Ovary (tissue), 3 donors: ENCODE results near the gene U2SURP.

ENCODE experiments used
- POLR2A ChIP-seq: fragments of 450-650 bp; IDR thresholded peaks from one replicate; pipeline ENCODE4 v1.6.1; 2017; ENCODE audit warnings: antibody characterized with exemption, mild to moderate bottlenecking, moderate library complexity
- TF ChIP-seq, protein P1 (sequence below), 3 donors: fragments of 450-650 bp in 2 of 3; fragments of 200-600 bp in 1 of 3; IDR thresholded peaks; one replicate each; pipeline versions ENCODE4 v1.5.1 to v1.8.0; 2016 to 2022; ENCODE audit warnings: antibody characterized with exemption in 3 of 3, mild to moderate bottlenecking in 1 of 3
- donor health status: DM: no; HTN: no; CAD: no.

DNA sequence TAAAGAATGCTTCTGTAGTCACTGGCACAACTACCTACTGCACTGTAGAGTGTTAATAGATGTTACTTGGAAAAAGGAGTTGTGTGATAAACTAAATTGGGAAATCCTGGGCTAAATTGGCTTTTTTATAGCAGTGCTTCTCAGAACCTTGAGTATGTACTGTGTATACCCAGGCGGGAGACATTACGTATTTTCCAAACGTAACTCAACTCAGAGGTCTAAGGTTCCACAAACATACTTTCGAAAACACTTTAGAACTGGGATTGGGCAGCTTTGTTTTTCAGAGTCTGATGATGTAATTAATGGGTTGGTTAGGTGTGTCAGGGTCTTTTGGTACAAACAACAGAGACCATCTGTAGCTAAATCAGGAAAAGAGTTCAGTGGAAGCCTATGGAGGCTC, 64.7 kb downstream of the U2SURP start:
- TF ChIP-seq, protein P1, sequence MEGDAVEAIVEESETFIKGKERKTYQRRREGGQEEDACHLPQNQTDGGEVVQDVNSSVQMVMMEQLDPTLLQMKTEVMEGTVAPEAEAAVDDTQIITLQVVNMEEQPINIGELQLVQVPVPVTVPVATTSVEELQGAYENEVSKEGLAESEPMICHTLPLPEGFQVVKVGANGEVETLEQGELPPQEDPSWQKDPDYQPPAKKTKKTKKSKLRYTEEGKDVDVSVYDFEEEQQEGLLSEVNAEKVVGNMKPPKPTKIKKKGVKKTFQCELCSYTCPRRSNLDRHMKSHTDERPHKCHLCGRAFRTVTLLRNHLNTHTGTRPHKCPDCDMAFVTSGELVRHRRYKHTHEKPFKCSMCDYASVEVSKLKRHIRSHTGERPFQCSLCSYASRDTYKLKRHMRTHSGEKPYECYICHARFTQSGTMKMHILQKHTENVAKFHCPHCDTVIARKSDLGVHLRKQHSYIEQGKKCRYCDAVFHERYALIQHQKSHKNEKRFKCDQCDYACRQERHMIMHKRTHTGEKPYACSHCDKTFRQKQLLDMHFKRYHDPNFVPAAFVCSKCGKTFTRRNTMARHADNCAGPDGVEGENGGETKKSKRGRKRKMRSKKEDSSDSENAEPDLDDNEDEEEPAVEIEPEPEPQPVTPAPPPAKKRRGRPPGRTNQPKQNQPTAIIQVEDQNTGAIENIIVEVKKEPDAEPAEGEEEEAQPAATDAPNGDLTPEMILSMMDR (IDR thresholded peaks at IDR 0.05) = no peak
- TF ChIP-seq POLR2A = no peak
